HG03159 (cell line): ENCODE data around the gene HMOX1.
A peak's percentile ranks its signal among the peaks of the same experiment; 100 is the strongest.

Experiments used
- ATAC-seq: cut with Tn5 transposase; IDR thresholded peaks from one replicate; pipeline ENCODE4 v1.9.1; 2021; ENCODE audit warnings: mild to moderate bottlenecking, moderate library complexity; ENCODE audit not compliant: unreplicated experiment

HMOX1 gene

DNA sequence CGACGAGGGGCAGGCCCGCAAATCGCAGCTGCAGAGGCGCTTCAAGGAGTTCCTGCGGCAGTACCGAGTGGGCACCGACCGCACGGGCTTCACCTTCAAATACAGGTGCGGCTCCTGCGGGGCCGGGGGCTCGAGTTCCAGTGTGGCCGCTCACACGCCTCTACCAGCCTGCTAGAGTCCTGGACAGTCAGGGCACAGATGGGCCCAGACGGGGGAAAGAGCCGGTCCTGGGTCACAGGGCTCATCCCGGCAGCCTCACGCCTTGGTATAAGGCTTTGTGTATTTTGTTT, 19.6 kb downstream of the HMOX1 start:
- peak; percentile 19 for ATAC-seq

DNA sequence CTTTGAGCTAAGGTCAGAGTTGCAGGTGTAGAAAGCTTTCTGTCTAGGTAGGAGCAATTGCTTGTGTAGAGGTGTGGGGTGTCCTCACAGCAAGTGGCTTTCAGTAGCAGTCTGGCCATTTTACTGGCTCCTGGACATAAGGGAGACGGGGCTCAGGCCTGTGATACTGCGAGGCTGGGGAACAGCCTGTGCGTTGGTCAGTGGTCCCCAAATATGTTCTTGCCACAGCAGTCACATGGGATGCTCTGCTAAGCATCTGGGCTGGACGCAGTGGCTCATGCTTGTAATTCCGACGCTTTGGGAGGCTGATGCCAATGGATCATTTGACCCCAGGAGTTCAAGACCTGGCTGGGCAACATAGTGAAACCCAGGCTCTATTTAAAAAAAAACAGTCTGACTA, 21.0 kb downstream of the HMOX1 start:
- no peak for ATAC-seq

DNA sequence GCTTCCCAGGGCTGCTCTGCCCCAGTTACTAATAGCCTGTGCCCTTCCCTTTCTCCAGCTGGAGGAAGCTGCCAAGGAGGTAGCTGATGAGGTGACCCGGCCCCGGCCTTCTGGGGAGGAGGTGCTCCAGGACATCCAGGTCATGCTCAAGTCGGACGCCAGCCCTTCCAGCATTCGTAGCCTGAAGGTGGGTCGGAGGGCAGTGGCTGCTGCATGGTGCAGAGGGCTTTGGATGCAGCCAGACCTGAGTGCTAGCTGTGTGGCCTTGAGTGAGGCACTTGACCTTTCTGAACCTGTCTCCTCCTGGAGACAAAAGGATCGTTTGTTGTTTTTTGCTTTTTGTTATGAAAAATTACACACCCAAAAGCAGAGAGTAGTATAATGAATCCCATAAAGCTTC, 22.5 kb downstream of the HMOX1 start:
- no peak for ATAC-seq

DNA sequence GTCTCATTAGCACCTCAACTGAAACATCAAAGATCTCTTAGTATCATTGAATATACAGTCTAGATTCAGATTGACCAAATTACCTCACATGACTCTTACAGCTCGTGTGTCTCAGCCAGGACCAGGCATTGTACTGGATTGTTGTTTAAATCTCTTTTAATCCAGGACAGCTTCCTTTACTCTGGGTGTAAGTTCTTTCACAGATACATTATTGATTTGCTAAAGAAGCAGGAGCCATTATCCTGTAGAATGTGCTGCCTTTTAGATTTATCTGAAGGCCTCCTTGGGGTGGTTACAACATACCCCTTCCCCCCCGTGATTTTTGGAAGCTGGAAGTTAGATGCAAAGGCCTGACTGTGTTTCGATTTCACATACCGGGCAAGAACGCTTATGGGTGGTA, 23.3 kb downstream of the HMOX1 start:
- ATAC-seq = no peak

DNA sequence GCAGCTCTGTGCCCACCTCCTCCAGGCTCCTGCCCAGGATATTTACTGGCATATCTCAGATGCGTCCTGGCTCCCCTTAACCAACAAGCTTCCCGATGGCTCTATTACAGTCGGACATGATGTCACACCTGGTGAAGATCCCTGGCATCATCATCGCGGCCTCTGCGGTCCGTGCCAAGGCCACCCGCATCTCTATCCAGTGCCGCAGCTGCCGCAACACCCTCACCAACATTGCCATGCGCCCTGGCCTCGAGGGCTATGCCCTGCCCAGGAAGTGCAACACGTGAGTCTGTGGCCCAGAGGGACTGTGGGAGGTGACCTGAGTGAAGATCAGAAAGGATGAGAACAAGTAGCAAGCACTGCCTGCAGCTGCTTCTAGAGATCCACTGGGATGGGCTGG, 25.5 kb downstream of the HMOX1 start:
- no peak for ATAC-seq

DNA sequence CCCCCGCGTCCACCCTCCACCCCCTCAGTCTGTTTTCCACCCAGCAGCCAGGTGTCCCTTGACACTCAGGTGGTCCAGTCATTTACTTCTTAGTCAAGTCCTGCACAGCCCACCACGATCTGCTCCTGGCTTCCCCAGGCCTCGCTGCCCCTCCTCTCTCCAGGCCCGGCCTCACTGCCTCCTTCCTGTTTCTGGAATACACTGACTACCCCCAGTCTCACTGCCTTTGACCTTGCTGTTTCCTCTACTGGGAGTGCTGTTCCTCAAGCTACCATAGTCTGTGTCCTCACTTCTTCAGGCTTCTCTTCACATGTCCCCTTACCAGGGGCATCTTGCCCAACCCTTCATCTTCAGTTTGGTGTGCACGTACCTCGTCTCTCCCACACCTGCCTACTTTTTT, 26.5 kb downstream of the HMOX1 start:
- ATAC-seq = no peak

DNA sequence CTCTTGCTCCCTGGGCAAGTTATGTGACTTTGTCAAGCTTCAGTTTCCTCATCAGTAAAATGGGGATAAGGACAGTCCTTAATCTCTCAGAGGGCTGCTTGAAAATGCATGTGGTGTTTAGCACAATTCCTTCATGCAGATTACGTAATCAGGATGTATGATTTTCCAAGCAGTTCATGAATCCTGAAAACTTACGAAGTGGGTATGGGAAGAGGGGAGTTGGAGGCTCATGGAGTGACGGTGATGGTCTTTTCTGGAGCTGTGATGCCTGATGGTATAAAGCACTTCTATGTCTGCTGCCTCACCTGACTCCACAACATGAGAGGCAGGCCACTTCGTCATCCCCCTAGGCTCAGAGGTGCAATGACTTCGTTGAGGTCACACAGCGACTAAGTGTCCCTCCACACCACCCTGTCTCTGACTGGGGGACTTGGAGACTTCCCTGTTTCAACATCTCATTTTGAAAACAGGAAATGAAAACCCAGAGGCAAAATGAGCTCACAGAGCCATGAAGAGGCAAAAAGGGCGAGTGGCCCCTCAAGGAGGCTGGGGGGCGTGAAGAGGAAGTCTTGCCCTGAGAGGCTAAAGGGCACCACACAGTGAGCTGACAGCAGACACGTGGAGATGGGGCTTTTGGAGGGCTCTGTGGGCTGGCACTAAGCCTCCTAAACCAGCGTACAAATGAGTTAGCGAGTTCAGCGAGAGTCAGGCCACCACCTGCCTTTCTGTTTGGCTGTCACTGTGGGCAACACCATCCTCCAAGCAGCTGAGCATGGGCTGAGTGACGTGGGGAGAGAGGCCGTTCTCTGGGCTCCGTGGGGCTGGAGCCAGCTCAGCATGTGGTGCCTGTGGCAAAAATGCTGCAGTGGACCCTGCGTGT, 29.1 kb downstream of the HMOX1 start:
- peak; percentile 65 for ATAC-seq

DNA sequence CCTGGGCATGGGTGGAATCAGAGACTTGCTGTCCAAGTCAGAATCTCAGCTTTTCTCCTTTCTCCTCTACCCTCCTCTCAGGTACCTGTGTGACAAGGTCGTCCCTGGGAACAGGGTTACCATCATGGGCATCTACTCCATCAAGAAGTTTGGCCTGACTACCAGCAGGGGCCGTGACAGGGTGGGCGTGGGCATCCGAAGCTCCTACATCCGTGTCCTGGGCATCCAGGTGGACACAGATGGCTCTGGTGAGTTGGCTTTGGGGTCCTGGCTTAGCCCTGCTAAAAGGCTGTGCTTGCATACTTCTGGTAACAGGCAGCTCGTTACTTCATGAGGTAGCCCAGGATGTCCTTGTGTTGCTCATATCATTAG, 29.8 kb downstream of the HMOX1 start:
- no peak for ATAC-seq

DNA sequence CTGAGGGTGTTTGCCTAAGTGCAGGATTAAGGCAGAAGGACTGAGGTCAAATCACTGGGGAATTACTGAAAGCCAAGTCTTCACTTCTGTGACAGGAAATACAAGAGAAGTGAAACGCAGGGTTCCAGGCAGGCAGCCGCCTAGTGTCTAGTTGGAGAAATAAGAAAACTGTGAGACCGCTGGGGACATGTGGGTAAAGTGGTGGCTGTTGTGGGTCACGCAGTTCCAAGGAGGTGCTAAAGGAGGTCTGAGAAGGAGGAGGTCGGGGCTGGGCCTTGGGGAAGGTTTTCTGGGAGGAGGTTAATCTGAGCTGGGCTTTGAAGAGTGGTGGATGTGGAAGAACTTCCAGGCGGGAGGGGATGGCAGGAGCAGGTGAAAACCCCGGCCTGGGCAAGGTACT, 30.2 kb downstream of the HMOX1 start:
- no peak for ATAC-seq

DNA sequence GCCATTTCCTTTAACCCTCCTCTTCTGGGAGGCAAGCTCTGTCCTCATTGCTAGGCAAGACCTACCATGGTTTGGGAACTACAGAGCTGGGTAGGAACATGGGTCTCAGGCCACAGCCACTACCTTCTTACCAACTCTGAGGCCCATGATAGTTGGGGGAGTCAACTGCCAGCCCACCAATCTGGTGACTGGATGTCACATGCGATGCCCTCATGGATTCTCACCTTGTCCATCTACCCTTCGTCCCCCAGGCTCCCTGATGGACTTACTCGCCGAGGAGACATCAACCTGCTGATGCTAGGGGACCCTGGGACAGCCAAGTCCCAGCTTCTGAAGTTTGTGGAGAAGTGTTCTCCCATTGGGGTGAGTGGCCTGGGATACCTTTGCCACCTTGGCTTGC, 32.7 kb downstream of the HMOX1 start:
- no peak for ATAC-seq

DNA sequence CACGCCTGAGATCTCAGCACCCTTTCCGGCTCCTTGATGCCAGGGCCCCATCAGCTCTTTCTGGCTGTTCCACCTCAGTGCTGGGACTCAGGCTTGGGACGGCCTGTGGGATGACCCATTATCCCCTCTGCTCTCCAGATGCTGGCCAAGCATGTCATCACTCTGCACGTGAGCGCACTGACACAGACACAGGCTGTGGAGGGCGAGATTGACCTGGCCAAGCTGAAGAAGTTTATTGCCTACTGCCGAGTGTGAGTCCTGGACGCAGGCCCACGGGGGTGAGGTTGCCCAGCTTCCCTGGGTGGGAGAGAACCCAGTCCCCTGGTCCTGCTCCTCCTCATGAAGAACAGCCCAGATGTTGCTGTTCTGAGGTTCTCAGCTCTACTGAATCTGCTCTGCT, 36.7 kb downstream of the HMOX1 start:
- no peak for ATAC-seq

DNA sequence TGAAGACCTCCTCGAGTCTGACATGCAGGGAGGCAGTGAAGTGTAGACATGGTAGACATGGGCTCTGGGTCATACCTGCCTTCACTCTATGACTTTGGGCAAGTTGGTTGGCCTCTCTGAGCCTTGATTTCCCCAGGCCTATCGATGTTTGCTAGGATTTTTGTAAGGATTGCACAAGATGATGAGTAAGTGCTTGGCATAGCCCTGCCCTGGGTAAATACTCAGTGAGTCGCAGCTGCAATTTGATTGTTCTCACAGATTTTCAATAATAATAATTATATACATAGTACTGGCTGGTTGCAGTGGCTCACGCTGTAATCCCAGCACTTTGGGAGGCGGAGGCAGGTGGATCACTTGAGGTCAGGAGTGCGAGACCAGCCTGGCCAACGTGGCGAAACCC, 37.2 kb downstream of the HMOX1 start:
- ATAC-seq = no peak

DNA sequence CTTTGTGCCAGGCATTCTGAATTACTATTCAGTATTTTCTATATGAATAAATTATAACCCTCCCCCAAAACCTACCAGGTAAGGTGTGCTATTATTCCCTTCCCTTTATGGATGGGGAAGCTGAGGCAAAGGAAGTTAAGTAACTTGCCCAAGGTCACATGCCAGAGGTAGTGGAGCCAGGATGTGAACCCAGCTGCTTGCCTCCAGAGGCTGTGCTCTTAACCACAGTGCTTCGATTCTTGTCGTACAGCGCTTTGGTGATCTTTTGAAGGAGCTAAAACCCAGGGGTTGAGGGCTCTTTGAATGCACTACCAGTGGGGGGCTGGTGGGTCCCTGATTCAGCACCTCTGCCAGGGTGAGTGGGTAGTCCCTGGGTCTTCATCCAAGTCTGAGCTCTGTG, 37.8 kb downstream of the HMOX1 start:
- ATAC-seq = no peak

DNA sequence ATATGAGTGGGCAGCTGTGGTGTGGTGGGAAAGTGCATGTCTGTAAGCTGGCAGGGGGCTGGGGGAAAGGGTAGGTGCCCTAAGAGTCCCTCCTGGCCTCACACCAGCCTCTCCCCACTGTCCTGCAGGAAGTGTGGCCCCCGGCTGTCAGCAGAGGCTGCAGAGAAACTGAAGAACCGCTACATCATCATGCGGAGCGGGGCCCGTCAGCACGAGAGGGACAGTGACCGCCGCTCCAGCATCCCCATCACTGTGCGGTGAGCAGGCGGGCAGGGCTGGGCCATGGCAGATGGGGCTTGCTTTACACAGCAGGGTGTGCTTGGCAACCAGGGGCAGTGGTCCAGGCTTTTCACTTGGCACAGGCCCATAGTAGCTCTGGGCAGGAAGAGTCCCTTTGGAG, 38.9 kb downstream of the HMOX1 start:
- ATAC-seq = no peak

DNA sequence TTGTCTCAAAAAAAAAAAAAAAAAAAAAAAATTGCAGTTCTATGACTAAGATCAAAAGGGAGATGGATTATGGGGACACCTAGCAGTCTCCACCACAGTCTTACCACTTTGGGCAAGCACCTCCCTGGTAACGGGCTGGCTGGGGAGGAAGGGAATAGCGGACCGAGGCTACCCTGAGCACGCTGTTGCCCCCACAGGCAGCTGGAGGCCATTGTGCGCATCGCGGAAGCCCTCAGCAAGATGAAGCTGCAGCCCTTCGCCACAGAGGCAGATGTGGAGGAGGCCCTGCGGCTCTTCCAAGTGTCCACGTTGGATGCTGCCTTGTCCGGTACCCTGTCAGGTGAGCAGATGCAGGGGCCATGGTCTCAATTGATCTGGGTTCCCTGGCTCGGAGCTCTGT, 40.2 kb downstream of the HMOX1 start:
- ATAC-seq = no peak

DNA sequence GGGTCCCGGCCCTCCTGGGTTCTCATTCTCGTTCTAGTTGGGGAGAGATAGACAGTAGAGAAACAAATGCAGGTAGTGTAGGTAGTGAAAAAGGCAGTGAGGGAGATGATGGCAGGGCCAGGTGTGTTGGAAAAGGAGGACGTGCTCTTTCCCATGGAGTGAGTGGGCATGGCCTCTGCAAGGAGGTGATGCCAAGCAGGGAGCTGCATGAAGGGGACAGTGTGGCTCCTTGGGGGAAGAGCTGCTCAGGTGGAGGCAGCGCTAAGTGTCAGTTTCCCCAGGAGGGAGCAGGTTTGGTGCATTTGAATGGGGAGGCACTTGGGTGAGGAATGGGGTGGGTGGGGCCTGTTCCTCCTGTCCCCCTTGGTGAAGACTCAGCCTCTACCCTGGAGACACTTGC, 41.2 kb downstream of the HMOX1 start:
- ATAC-seq = no peak

DNA sequence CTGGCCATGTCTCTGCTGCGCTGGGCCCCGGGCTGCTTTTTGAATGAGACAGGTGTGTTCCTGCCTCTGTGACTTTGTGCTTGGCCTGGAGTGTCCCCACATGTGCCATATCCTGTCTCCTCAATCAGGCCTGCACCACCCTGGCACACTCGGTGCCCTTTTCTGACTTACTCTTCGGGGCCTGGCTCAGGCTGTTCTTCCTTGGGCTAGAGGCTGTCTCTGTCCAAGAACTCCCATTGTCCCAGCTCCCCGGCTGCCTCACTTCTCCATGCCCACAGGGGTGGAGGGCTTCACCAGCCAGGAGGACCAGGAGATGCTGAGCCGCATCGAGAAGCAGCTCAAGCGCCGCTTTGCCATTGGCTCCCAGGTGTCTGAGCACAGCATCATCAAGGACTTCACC, 42.0 kb downstream of the HMOX1 start:
- ATAC-seq = no peak

DNA sequence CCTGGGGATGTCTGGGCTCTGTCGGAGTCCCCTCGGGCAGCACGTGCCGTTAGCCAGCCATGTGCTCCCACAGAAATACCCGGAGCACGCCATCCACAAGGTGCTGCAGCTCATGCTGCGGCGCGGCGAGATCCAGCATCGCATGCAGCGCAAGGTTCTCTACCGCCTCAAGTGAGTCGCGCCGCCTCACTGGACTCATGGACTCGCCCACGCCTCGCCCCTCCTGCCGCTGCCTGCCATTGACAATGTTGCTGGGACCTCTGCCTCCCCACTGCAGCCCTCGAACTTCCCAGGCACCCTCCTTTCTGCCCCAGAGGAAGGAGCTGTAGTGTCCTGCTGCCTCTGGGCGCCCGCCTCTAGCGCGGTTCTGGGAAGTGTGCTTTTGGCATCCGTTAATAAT, 43.2 kb downstream of the HMOX1 start:
- no peak for ATAC-seq

DNA sequence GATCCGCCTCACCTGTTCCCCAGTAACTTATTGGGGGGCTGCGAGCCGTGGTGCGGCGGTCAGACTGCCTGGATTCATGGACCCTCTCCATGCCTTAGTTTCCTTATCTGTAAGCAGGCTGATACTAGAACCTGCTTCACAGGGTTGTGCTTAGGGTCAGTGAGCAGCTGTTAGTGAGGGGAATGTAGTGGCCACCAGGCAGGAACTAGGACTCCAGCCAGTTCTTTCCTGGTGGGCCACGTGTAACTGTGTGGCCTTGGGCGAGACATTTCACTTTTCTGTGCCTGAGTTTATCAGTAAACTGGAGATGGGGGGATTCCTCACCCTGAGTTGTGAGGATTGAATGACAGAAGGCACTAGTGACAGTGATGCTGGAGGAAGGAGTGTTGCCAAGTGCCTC, 43.9 kb downstream of the HMOX1 start:
- no peak for ATAC-seq

DNA sequence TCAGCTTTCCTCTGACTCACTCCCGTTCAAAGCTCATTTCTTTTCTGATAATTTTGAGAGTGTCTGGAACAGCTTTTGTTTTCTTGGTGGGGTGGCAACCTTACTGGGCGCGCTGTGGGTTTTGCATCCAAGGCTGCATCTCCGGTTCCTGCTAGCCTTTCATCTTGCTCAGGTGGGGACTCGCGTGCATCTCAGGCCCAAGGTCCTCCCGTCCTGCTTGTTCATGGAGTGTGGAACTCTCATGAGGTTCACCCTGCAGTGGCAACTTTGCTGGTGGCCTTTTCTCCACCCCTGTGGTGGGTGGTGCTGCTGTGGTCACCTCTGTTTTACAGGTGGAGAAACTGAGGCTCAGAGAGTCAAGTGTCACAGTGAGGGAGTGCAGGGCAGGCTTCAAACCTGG, 44.6 kb downstream of the HMOX1 start:
- no peak for ATAC-seq

DNA sequence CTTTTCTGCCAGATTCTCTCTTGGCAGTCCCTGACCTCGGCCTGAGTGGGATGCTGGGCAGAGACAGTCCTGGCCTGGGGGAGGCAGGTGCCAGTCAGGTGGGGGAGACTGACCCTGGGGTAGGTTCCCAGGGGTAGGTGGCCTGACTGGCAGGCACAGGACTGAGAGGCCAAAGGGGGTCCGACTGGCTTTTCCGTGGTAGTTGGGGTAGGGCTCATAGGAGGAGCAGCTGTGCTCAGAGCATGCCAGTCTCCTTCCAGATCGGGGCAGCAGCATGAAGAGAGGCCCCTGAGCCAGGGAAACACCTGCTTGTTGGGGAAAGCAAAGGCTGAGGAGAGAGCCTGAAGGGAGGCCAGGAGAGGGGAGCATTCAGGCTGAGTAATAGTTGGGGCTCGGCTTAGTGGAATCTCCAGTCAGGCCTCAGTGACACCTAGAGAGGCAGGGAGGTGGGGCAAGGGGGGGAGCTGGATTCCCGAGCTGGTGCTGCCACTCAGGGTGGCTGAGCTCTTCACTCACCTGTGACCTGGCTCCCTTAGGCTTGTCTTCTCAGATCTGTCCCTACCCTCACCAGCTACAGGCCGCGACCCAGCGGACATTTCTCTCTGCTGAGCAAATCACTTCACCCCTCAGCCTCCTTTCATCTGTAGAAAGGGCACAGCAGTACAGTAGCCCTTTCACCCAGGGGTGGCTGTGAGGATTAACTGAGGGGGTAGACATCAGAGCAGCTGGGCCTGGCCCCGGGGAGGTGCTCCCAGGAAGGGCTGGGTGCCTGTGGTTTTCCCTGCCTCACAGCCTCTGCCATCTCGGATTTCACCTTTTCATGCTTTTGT, 45.3 kb downstream of the HMOX1 start:
- no peak for ATAC-seq

DNA sequence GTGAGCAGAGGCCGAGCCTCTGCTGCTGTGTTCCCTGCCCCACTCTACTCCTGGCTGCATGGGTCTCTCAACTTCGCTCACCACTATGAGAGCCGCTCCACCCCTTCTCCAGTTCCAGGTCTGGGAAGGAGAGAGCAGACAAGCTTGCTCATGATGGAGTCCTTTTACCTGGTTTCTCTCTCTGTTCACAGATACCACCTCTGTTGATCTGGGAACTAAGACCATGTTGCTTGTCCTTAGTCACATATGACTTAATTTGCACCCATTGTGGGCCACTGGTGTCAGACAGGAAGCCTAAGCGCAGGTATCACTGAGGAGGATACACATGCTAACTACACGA, 45.9 kb downstream of the HMOX1 start:
- no peak for ATAC-seq

DNA sequence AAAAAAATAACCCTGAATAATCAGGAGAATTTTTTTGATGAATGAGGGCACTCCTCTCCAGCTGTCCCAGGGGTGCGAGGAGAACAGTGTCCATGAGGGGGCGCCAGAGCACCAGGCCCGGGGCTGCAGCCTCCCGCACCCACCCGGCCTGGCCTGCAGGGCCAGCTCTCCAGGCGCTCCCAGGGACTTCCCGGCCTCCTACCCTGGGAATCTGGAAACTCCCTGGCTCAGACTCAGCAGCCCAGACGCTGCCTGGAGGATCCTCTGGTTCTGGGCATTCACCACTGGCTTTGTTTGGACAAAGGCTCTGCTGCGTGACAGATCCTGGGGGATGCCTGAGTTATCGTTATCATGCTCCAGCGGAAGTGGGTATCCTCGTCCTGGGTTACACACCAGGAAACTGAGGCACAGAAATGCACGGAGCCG, 50.0 kb downstream of the HMOX1 start:
- ATAC-seq = no peak
